Measurements from ENCODE around the gene TMEM259.
A peak's percentile ranks its signal among the peaks of the same experiment; 100 is the strongest.

Gene TMEM259

GRCh38 chr19:984165-984967 is 36.6 kb downstream of the TMEM259 start, which contains the start of gene WDR18:
Gene WDR18 (plus strand): TSS chr19:984345. CDS start chr19:984354, 9 bp downstream.
- Histone ChIP-seq H3K9me2 (replicated peaks; ENCODE audit: insufficient read depth, low read length) (no peaks in the 10 kb centered on the region), H3K9ac (ENCODE audit: low read length) (peak within 1 kb of the TSS; percentile 83), H3K9me3 (ENCODE audit: insufficient read depth, low read length) (no peaks in the 10 kb centered on the region), H2AFZ (ENCODE audit: low read depth, low read length, severe bottlenecking) (peak within 1 kb of the TSS; percentile 87), H3F3A (ENCODE audit: insufficient read depth) (peaks cover 9% of the 10 kb centered on the region), H4K20me1 (ENCODE audit: low read depth, low read length) (no peaks in the 10 kb centered on the region), H3K27ac (ENCODE audit: low read depth, low read length) (peak within 1 kb of the TSS; percentile 7; the same call in 1 of the 2 replicates), H3K79me2 (ENCODE audit: insufficient read depth, low read length) (0 out of 2 replicates have a peak, but pooled peaks cover 6% of the 10 kb centered on the region), H3K27me3 (ENCODE audit: low read length) (no peaks in the 10 kb centered on the region), H3K36me3 (ENCODE audit: low read length) (no peaks in the 10 kb centered on the region), H3K4me3 (ENCODE audit: insufficient read depth, low read length, poor library complexity, severe bottlenecking) (peak within 1 kb of the TSS; percentile 92), H3K4me2 (ENCODE audit: low read depth, low read length, poor library complexity, severe bottlenecking) (peak within 1 kb of the TSS; percentile 75)
- TF ChIP-seq EZH2phosphoT487 (conservative IDR thresholded peaks at IDR 0.05; ENCODE audit: low read length), result no peak
- TF ChIP-seq, protein P1, sequence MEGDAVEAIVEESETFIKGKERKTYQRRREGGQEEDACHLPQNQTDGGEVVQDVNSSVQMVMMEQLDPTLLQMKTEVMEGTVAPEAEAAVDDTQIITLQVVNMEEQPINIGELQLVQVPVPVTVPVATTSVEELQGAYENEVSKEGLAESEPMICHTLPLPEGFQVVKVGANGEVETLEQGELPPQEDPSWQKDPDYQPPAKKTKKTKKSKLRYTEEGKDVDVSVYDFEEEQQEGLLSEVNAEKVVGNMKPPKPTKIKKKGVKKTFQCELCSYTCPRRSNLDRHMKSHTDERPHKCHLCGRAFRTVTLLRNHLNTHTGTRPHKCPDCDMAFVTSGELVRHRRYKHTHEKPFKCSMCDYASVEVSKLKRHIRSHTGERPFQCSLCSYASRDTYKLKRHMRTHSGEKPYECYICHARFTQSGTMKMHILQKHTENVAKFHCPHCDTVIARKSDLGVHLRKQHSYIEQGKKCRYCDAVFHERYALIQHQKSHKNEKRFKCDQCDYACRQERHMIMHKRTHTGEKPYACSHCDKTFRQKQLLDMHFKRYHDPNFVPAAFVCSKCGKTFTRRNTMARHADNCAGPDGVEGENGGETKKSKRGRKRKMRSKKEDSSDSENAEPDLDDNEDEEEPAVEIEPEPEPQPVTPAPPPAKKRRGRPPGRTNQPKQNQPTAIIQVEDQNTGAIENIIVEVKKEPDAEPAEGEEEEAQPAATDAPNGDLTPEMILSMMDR (IDR thresholded peaks at IDR 0.05; ENCODE audit: insufficient read depth, low read length, poor library complexity, severe bottlenecking), result no peak

GRCh38 chr19:982567-983170 is 38.3 kb downstream of the TMEM259 start:
- H3K27me3 ChIP-seq (ENCODE audit: low read length), result no peaks in the 10 kb centered on the region
- no peak overlapping the region for H3K9ac ChIP-seq (ENCODE audit: low read length)
- H3K9me3 ChIP-seq (ENCODE audit: insufficient read depth, low read length), result no peaks in the 10 kb centered on the region
- peaks cover 9% of the 10 kb centered on the region for H3F3A ChIP-seq (ENCODE audit: insufficient read depth)
- H3K9me2 ChIP-seq (replicated peaks; ENCODE audit: insufficient read depth, low read length), result no peaks in the 10 kb centered on the region
- 0 out of 2 replicates have a peak, but pooled peaks cover 6% of the 10 kb centered on the region for H3K79me2 ChIP-seq (ENCODE audit: insufficient read depth, low read length)
- TF ChIP-seq, protein P1 (IDR thresholded peaks at IDR 0.05; ENCODE audit: insufficient read depth, low read length, poor library complexity, severe bottlenecking), result peak; percentile 80
- no peak for TF ChIP-seq EZH2phosphoT487 (conservative IDR thresholded peaks at IDR 0.05; ENCODE audit: low read length)
- H3K4me3 ChIP-seq (ENCODE audit: insufficient read depth, low read length, poor library complexity, severe bottlenecking), result no peak overlapping the region
- H3K36me3 ChIP-seq (ENCODE audit: low read length), result no peaks in the 10 kb centered on the region
- H3K4me2 ChIP-seq (ENCODE audit: low read depth, low read length, poor library complexity, severe bottlenecking), result peak overlapping the region; percentile 33
- no peak overlapping the region for H3K27ac ChIP-seq (ENCODE audit: low read depth, low read length)
- H4K20me1 ChIP-seq (ENCODE audit: low read depth, low read length), result no peaks in the 10 kb centered on the region
- no peak overlapping the region for H2AFZ ChIP-seq (ENCODE audit: low read depth, low read length, severe bottlenecking)

DNA sequence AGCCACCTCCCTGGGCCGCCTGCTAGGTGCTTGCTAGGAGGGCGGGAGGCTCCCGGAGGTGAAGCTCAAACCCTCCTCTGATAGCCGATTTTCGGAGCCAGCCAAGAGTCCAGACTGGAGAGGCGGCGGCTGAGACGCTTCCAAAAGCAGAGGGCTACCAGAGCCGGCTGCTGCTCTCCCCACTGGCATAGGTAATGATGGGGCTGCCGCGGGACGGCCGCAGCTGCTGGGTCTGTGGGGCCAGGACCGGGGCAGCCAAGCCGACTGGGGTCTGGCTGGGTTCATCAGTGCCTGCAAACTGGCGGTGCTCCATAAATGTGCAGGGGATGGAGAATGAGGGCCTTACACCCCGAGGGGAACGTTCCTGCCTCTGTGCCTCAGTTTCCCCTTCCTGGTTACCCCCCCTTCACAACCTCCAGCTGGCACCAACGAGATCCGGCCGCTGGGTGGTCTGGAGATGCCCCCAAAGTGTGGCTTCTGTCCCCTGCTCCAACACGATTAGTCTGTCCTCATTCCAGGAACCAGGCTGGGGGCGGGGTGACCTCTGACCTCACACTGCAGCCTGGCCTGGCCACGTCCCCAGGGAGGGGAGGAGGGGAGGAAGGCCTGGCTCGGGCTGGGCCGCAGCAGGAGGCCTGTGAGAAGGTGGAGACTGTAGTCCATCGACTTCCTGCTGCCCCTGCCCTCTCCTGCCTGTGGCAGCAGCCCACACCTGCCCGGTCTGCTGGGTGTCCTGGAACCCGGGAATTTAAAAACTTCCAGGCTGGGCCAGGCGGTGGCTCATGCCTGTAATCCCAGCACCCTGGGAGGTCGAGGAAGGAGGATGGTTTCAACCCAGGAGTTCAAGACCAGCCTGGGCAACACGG is 40.6 kb downstream of the TMEM259 start:
- Histone ChIP-seq H3K27ac (ENCODE audit: low read depth, low read length) (no peak overlapping the region), H3K27me3 (ENCODE audit: low read length) (no peaks in the 10 kb centered on the region), H3K9me2 (replicated peaks; ENCODE audit: insufficient read depth, low read length) (no peaks in the 10 kb centered on the region), H3F3A (ENCODE audit: insufficient read depth) (peaks cover 9% of the 10 kb centered on the region), H3K36me3 (ENCODE audit: low read length) (no peaks in the 10 kb centered on the region), H4K20me1 (ENCODE audit: low read depth, low read length) (no peaks in the 10 kb centered on the region), H3K4me3 (ENCODE audit: insufficient read depth, low read length, poor library complexity, severe bottlenecking) (no peak overlapping the region), H3K4me2 (ENCODE audit: low read depth, low read length, poor library complexity, severe bottlenecking) (no peak overlapping the region), H3K9ac (ENCODE audit: low read length) (no peak overlapping the region), H2AFZ (ENCODE audit: low read depth, low read length, severe bottlenecking) (no peak overlapping the region), H3K79me2 (ENCODE audit: insufficient read depth, low read length) (0 out of 2 replicates have a peak, but pooled peaks cover 6% of the 10 kb centered on the region), H3K9me3 (ENCODE audit: insufficient read depth, low read length) (no peaks in the 10 kb centered on the region)
- TF ChIP-seq, protein P1 (IDR thresholded peaks at IDR 0.05; ENCODE audit: insufficient read depth, low read length, poor library complexity, severe bottlenecking), result no peak
- TF ChIP-seq EZH2phosphoT487 (conservative IDR thresholded peaks at IDR 0.05; ENCODE audit: low read length), result no peak
